ENCODE results near the gene TRIO. TPM values are rescaled to one million over a fixed set of nuclear protein-coding genes. Genes with fewer than 3 reads are reported as not detected.
A peak's percentile ranks its signal among the peaks of the same experiment; 100 is the strongest.

TRIO gene
- total RNA-seq, 1 experiment from 2014 or later, result 88.8 TPM

GRCh38 chr5:14213253-14213652, 70.1 kb downstream of the TRIO start:
- H3K4me1 Mint-ChIP-seq, result peaks cover 61% of the 10 kb centered on the region
- DNase-seq (ENCODE audit: low spot score) (no peak), ATAC-seq (no peak)
- peak; percentile 67; the same call in 1 of the 2 replicates for TF ChIP-seq HMGA2 (CRISPR knock-in tag; IDR thresholded peaks at IDR 0.05)
- no peak for TF ChIP-seq RORB (CRISPR knock-in tag; IDR thresholded peaks at IDR 0.05)
- no peaks in the 10 kb centered on the region for H3K9me3 Mint-ChIP-seq
- POLR2A ChIA-PET, result no interaction called here
- no peak overlapping the region for H3K4me3 Mint-ChIP-seq
- no peak overlapping the region for H3K27ac Mint-ChIP-seq
- H3K27me3 Mint-ChIP-seq (ENCODE audit: low read depth), result no peaks in the 10 kb centered on the region
- CTCF ChIA-PET, result interaction anchor here (1.2 to 1.7 kb wide), 3 partner anchors 46 to 105 kb away, joined by 4 to 9 read pairs (median 4); no protein-coding TSS in a partner anchor
- H3K36me3 Mint-ChIP-seq, result no peaks in the 10 kb centered on the region

- no peaks in the 10 kb centered on the region for H3K36me3 Mint-ChIP-seq
- ATAC-seq (peak; percentile 34), DNase-seq (ENCODE audit: low spot score) (no peak)
- H3K4me3 Mint-ChIP-seq, result no peak overlapping the region
- H3K27me3 Mint-ChIP-seq (ENCODE audit: low read depth), result no peaks in the 10 kb centered on the region
- ChIA-PET CTCF (interaction anchor here (1.2 to 1.7 kb wide), 3 partner anchors 45 to 106 kb away, joined by 4 to 9 read pairs (median 4); no protein-coding TSS in a partner anchor), POLR2A (no interaction called here)
- TF ChIP-seq, protein P1, sequence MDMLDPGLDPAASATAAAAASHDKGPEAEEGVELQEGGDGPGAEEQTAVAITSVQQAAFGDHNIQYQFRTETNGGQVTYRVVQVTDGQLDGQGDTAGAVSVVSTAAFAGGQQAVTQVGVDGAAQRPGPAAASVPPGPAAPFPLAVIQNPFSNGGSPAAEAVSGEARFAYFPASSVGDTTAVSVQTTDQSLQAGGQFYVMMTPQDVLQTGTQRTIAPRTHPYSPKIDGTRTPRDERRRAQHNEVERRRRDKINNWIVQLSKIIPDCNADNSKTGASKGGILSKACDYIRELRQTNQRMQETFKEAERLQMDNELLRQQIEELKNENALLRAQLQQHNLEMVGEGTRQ (CRISPR knock-in tag; IDR thresholded peaks at IDR 0.05), result no peak
- TF ChIP-seq ZNF425 (CRISPR knock-in tag; conservative IDR thresholded peaks at IDR 0.05), result no peak
- no peak for TF ChIP-seq ZNF138 (CRISPR knock-in tag; conservative IDR thresholded peaks at IDR 0.05)
- TF ChIP-seq TCF7 (CRISPR knock-in tag; IDR thresholded peaks at IDR 0.05; ENCODE audit: low read depth), result no peak
- no peak for TF ChIP-seq ZNF263 (CRISPR knock-in tag; IDR thresholded peaks at IDR 0.05; ENCODE audit: low read depth)
- no peak for TF ChIP-seq NR3C1 (CRISPR knock-in tag; conservative IDR thresholded peaks at IDR 0.05; ENCODE audit: low read depth)
- no peak for TF ChIP-seq AR (CRISPR knock-in tag; IDR thresholded peaks at IDR 0.05)
- TF ChIP-seq TP53 (CRISPR knock-in tag; IDR thresholded peaks at IDR 0.05), result no peak
- TF ChIP-seq, protein P2, sequence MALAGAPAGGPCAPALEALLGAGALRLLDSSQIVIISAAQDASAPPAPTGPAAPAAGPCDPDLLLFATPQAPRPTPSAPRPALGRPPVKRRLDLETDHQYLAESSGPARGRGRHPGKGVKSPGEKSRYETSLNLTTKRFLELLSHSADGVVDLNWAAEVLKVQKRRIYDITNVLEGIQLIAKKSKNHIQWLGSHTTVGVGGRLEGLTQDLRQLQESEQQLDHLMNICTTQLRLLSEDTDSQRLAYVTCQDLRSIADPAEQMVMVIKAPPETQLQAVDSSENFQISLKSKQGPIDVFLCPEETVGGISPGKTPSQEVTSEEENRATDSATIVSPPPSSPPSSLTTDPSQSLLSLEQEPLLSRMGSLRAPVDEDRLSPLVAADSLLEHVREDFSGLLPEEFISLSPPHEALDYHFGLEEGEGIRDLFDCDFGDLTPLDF (CRISPR knock-in tag; IDR thresholded peaks at IDR 0.05), result no peak
- no peak for TF ChIP-seq TEAD4 (CRISPR knock-in tag; IDR thresholded peaks at IDR 0.05)
- TF ChIP-seq JUN (CRISPR knock-in tag; IDR thresholded peaks at IDR 0.05), result no peak
- TF ChIP-seq KAT7 (CRISPR knock-in tag; IDR thresholded peaks at IDR 0.05; ENCODE audit: borderline replicate concordance), result no peak
- no peak for TF ChIP-seq CBFB (CRISPR knock-in tag; IDR thresholded peaks at IDR 0.05; ENCODE audit: low read depth)
- TF ChIP-seq RORB (CRISPR knock-in tag; IDR thresholded peaks at IDR 0.05), result no peak
- TF ChIP-seq, protein P3, sequence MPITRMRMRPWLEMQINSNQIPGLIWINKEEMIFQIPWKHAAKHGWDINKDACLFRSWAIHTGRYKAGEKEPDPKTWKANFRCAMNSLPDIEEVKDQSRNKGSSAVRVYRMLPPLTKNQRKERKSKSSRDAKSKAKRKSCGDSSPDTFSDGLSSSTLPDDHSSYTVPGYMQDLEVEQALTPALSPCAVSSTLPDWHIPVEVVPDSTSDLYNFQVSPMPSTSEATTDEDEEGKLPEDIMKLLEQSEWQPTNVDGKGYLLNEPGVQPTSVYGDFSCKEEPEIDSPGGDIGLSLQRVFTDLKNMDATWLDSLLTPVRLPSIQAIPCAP (CRISPR knock-in tag; IDR thresholded peaks at IDR 0.05), result no peak
- no peak for TF ChIP-seq ZNF416 (CRISPR knock-in tag; IDR thresholded peaks at IDR 0.05)
- no peak for TF ChIP-seq NR2C2 (CRISPR knock-in tag; IDR thresholded peaks at IDR 0.05)
- TF ChIP-seq GABPB1 (CRISPR knock-in tag; IDR thresholded peaks at IDR 0.05), result no peak
- no peaks in the 10 kb centered on the region for H3K9me3 Mint-ChIP-seq
- H3K27ac Mint-ChIP-seq, result no peak overlapping the region; the same call in 1 of the 2 replicates
- H3K4me1 Mint-ChIP-seq, result peaks cover 67% of the 10 kb centered on the region
Measured at GRCh38 chr5:14213813-14214585, 70.9 kb downstream of the TRIO start.
